GM19351 (cell line): ENCODE measurements around the gene TUB.
A peak's percentile ranks its signal among the peaks of the same experiment; 100 is the strongest.

Experiments used
- ATAC-seq: cut with Tn5 transposase; IDR thresholded peaks from one replicate; pipeline ENCODE4 v1.9.1; 2021; ENCODE audit warnings: mild to moderate bottlenecking, moderate library complexity; ENCODE audit not compliant: unreplicated experiment

TUB gene

DNA sequence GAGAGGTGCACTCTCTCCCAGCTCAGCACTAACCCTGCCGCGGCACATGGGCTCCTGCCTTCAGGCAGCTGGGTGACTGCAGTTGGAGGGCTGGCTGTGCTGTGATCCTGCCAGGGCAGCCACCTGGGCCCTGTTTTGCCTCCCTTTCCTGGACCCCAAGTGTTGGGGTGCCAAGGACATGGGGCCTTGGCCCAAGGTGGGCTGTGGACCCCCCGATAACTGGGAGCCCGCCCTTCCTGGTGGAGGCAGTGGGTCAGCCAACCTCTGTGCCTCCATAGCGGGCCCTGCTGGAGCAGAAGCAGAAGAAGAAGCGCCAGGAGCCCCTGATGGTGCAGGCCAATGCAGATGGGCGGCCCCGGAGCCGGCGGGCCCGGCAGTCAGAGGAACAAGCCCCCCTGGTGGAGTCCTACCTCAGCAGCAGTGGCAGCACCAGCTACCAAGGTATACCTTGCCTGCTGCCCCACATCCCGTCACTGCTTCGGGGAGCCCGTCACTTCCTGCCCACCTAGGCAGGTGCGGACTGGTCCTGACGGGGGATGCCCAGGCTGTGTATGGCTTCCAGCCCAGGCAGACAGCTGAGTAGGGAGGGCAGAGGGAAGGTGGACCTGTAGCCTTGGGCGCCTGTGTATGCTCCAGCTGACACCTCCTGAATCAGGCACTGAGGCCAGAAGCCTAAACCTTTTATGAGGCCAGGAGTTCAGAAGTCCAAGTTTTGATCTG, 8.9 kb downstream of the TUB start:
- ATAC-seq: no peak

DNA sequence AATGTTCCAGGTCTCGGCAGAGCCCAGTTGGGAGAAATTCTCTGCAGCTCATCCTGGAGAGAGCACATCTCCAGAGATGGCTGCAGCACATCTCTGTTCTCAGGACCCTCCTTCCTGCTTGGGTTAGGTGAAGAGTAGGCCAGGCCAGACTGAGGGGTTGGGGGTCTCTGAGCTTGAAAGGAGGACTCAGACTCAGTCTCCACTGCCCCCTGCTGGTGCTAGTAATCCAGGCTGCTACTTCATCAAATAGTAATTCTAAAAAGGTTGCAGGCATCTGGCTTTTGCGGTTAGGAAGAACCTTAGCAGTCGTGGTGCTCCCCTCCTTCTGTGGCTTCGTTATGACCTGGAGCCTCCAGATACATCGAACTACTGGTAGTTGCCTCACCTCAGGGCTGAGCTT, 9.7 kb downstream of the TUB start:
- ATAC-seq: no peak

DNA sequence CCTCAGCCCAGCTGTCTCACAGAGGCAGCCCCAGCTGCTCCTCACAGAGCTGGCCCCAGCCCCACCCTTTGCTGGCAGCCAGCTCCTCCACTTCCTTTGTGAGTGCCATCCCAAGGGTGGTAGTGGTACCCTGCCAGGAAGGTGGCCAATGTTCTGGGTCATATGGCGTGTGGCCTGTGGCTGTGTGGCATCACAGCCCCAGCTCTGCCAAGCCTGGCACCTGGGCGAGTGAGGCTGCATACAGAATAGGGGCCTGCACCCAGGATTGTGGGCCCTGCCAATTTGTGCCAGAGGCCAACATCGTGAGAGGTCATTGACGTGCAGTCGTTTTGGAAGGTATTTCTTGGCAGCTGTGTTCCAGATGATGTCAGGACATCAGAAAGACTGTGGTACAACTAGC, 10.7 kb downstream of the TUB start:
- ATAC-seq: no peak

DNA sequence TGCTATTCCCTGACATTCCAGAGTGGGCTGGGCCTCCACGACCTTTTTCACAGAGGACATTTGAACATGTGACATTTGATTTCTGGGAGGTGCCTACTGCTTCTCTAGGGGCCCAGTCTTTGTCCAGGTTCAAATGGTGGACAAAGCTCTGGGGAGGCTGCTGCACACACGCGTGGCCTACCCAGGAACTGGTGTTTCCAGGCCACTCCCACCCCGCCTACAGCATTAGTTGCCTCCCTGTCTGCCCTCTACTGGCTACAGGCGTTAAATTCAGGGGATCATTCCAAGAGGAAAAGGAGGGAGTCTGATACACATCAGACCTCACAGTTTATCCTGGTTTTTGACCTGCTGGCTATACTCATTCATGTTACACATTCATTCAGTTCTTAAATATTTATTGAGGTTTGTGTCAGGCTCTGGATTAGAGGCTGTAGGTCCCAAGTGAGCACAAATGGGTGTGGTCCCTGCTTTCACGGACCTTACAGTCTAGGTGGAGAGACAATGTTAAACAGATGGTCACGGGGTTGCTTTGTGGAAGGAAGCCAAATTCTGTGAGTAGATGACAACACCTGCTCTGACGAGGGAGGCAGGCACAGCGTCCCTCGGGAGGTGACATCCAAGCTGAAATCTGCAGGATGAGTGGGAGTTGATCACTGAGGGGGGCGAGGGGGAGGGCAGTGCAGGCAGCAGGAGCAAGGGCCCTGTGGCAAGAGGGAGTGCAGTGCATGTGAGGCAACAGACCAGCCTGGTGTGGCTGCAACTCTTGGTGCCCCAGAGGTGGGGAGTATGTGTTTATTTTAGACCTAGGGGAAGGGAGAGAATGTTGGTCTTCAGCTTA, 11.8 kb downstream of the TUB start:
- peak; percentile 86 for ATAC-seq

DNA sequence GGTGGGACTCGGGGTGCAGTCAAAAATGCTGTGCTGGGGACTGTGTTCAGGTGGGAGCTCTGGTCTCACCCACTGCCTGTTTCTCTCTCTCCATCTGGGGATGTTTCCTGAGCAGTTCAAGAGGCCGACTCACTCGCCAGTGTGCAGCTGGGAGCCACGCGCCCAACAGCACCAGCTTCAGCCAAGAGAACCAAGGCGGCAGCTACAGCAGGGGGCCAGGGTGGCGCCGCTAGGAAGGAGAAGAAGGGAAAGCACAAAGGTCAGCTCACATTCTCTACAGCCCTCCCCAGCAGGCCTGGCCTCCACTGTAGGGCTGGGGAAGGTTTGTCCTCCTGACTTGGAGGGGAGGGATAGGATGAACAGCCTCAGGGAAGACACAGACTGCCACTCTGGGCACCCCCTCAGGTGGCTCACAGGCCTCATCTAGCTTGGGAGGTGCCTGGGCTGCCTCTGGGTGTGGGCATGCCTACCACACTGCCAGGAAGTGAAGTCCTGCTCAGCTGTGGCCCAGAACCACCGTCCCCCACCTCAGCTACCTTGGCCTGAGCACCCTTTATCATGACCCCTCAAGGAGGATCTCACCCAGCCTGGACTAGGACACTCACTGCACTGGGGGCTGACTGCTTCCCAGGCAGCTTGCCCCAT, 13.0 kb downstream of the TUB start:
- ATAC-seq: no peak

DNA sequence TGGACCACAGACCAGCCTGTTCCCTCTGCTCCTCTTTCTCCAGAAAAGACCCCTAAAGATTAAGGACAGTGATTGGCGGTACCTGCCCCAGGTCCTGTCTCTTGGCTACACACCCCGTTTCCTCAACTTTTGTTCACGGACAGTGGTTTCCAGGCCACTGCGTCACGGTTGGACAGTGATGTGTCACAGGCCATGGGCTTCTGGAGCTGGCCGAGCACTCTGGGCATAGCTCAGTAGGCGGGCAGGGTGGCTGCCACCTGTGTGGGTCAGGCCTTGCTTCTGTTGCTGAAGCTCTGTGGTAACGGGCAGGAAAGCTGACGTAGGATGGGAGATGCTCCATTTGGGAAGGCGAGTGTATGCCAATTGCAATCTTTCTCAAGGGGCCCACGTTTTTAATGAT, 13.6 kb downstream of the TUB start:
- ATAC-seq: no peak

DNA sequence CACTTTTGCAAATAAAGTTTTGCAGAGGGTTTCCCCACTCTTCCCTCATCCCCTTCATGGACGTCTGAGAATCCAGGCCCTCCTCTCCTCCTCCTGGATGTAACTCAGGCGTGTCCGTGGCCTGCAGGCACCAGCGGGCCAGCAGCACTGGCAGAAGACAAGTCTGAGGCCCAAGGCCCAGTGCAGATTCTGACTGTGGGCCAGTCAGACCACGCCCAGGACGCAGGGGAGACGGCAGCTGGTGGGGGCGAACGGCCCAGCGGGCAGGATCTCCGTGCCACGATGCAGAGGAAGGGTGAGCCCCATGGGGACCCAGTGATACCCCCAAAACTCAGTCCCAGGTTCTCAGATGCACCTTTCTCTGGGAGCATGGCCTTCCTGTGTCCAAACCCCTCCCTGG, 14.4 kb downstream of the TUB start:
- ATAC-seq: no peak

DNA sequence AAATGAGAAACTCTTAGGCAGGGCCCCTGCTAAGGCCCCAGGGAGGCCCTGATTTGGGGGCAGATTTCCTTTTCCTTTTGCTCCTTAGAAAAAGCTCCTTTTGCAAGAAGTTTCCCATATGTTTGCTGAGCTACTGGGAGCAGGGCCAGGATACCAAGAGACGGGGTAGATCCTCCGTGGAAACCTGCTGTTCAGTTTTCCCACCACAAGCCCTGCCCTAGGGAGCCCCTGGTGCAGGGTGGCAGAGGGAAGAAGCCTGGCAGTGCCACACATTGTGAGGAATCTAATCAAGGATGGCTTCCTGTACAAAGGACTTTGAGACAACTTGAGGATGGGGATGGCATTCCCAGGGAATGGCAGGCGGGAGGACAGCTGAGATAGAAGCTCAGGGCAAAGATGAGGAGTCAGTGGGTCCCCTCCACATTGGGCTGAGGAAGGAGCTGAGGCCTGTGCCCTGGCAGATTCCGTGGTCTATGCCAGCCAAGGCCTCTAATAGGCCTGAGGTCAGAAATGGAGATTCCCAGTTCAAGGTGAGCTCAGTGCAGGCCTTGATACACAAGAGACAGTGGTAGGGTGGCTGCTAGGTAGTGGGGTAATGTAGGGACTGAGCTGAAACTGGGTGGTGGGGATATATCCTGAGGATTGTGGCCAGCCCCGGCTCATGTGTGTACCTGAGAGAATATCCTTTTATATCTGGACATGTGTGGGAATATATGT, 15.0 kb downstream of the TUB start:
- no peak for ATAC-seq

DNA sequence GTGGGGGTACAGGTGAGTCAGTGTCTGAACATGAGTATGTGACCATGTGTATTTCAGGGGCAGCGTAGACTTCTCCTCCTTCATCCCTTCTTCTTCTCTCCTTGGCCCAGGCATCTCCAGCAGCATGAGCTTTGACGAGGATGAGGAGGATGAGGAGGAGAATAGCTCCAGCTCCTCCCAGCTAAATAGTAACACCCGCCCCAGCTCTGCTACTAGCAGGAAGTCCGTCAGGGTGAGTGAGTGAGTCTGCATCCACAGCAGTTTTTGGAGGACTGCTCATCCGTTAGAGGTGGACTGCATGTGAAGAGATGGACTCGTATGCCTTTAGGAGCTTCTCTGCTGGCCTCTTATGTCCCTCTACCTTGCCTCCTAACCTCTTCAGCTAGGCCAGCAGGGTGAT, 15.6 kb downstream of the TUB start:
- ATAC-seq: no peak

DNA sequence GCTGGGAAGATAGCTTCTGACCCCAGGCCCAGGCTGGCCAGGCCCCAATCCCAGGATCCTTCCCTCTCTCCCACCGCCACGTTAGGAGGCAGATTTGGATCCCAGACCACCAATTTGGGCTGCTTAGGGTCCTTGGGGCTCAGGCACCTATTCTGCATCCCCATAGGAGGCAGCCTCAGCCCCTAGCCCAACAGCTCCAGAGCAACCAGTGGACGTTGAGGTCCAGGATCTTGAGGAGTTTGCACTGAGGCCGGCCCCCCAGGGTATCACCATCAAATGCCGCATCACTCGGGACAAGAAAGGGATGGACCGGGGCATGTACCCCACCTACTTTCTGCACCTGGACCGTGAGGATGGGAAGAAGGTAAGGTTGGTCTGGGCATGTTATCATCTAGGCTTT, 16.1 kb downstream of the TUB start:
- no peak for ATAC-seq

DNA sequence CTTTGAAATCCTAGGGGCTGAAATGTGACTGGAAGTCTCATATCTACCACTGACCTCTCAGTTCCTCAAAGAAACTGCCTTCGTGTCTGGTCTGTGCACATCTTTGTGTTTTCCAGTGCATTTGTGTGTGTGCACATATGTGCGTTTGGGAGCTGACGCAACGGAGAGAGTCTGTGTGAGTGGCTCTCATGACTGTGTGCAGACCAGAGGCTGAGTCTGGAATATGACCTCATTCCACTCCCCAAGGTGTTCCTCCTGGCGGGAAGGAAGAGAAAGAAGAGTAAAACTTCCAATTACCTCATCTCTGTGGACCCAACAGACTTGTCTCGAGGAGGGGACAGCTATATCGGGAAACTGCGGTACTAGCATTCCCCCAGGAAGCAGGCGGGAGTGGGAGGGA, 16.5 kb downstream of the TUB start:
- ATAC-seq: no peak

DNA sequence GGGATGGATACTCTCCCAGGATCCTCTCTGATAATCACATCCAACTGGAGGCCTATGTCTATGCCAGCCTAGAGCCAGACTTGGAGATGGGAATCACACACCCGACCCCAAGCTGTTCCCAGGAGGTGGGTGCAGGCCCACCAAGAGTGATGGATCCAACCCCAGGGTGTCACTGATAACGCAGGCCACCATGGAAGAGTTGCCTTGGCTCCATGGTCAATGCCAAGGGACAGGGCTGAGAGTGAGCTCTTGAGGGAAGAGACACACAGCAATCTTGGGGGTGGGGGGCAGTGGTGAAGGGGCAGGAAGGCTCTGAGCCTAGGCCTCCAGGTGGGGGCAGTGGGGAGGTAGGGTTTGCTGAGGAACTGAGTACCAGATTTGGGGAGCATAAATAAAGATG, 16.9 kb downstream of the TUB start:
- ATAC-seq: no peak

DNA sequence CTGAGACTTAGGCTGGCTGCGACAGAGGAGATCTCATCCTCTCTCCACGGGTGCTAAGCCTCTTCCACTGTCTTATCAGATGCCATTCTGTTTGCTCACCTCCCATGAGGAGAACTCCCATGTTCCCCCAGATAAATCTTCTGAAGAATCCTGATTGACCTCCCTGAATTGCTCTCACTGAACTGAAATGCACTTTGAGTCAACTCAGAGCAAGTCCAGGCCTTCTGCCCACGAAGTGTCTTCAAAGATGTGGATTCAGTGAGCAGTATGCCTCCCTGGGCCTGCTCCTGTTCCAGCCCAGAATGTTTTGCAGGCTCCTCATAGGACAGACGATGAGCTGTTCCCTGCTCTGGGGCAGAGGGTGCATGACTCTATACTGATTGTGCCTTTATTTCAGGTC, 17.4 kb downstream of the TUB start:
- no peak for ATAC-seq

DNA sequence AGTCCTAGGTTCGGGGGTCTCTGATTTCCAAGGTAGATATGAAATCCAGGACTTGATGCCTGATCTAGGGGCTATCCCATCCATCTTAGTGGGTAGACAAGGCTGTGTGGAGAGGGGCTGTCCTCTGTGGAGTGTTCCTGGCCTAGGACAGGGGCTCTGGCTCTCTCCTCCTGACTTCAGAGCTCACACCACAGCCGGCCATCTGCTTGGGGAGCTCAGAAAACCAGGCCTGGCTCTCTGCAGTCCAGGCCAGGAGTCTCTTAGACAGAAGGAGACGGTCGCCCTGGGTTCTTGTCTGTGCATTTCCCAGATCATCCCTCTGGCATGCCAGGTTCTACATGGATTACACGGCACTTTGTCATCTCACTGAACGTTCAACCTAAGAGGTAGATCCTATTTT, 17.9 kb downstream of the TUB start:
- no peak for ATAC-seq

DNA sequence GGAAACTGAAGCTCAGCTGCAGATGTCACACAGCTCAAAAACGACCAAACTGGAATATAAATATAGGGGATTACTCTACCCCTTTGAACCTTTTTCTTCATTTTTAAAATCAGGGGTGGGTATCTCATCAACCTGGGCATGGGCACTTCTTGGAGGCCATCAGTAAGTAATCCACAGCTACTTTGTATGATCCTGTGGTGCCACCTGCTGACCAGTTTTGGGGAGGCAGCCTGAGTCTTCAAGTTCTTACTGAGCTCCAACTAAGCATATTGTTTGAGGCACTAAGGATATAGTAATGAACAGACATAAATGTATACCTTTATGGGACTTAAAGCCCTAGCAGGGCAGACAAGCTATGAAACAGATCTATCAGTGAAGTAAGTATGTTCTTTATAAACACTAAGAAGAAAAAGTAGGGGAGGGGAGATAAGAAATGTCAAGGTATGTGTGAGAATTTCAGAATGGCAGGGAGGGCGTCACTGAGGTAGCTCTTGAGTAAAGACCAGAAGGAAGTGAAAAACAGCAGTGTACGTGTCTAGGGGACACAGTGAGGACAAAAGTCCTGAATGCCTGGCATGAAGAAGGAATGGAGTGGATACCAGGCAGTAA, 18.4 kb downstream of the TUB start:
- peak; percentile 76 for ATAC-seq

DNA sequence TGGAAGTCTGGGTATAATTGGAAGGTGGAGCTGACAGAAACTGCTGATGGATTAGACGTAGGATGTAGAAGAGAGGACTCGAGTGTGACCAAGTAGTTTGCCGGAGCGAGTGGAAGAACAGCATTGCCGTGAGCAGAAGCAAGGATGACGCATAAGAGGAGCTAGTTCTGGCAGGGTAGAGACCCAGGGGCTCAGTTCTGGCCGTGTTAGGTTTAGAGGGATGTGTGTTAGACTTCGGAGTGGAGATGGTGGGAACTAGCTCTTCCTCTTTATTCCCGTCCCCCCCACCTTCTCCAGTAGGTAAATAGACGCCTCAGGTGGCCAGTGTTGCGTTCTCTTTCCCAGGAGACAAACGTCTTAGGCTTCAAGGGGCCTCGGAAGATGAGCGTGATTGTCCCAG, 19.1 kb downstream of the TUB start:
- no peak for ATAC-seq

DNA sequence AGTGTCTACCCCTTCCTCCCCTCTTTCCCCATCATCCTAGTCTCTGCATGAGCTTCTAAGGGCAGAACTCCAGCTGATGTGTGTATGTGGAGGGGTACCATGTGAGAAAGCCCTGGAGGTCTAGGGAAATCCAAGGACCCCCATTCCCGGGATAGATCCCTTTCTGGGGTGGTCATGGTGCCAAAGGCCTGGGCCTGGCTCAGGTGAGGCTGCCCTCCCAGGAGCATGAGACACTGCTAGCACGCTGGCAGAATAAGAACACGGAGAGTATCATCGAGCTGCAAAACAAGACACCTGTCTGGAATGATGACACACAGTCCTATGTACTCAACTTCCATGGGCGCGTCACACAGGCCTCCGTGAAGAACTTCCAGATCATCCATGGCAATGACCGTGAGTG, 19.6 kb downstream of the TUB start:
- ATAC-seq: no peak

DNA sequence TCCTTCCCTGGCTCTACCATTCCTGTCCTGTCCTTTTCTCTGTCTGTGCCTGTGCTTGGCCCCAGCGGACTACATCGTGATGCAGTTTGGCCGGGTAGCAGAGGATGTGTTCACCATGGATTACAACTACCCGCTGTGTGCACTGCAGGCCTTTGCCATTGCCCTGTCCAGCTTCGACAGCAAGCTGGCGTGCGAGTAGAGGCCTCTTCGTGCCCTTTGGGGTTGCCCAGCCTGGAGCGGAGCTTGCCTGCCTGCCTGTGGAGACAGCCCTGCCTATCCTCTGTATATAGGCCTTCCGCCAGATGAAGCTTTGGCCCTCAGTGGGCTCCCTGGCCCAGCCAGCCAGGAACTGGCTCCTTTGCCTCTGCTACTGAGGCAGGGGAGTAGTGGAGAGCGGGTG, 20.4 kb downstream of the TUB start:
- no peak for ATAC-seq

DNA sequence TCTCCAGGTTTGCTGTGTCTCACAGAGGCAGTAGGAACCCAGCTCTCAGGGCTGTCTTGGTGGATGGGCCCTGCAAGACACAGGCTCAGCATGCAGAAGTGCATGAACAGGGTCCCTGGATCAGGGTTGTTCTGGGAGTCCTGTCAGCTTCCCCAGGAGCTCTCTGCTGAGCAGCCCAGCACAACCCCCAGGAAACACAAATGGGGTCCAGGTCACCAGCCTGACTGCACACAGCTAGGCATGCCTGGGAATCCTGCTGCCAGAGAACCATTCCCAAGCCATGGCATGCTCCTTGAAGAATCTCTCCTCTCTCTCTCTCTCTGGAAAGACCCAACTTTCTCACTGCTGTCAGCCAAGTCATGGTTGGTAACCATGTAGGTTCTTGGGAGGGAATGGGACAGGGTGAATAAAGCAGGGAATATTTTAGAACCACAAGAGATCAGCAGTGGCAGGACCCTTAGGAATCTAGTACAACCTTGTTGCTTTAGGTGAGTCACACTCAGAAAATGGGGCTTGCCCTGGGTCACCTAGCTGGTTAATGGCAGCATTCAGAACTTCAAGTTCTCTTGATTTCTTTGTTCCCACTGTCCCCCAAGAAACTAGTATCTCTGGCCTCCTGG, 21.4 kb downstream of the TUB start:
- ATAC-seq: no peak

DNA sequence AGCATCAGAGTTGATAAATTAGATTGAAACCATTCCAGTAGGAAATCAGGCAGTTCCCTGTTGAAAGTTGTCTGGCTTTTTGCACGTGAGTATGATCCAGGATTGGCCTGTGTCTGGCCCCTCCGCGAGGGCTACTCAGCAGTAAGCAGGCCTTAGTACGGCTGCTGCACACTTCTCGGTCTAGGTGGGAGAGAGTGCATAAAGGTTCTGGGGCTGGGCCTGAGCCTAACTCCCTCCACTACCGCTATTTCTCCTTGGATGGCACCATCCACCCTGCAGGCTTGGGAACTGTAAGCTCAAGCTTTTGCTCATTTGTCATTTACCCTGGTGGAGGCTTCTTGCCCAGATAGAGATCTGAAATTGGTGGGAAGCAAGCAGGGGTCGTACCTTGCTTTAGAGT, 22.0 kb downstream of the TUB start:
- ATAC-seq: no peak

DNA sequence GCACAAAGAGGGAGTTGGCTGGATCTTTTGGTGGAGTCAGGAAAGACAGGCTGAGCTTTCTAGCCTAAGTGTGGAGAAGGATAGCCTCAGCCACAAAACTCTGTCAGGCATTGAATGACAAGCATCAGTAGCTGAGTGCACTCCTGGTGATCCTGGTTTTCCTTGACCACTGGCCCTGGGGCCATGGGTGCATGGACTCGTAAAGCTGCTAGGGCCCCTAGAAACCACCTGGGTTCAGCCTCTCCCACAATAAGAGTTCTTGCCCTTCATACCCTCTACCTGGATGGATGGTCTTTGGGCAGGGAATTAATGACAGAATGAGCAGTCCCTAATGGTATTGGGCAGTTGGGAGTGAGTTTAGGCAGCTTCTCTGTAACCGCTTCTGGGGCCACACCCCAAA, 22.9 kb downstream of the TUB start:
- no peak for ATAC-seq
